ENCODE results near the gene IGF2BP2.
A peak's percentile ranks its signal among the peaks of the same experiment; 100 is the strongest.

IGF2BP2 gene

DNA sequence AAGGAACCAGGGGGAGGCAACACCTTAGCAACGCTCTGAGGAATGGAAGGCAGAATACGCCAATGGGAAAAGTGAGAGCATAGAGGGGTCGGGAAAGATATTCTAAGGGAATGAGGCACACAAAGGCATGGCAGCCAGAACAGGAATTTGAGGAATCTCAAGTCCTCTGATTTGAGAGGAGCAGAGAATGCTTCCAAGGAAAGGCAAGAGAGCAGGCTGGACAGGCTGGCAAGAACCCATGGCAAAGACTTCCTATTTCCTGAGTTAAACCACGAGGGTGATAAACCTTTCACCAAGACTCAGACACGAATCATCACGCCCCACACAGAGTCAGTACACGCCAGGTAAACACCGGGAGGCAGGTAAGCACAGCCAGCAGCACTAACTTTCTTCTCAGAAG is 109.8 kb downstream of the IGF2BP2 start:
- Histone ChIP-seq H3K4ac (ENCODE audit: low read depth, low read length) (no peak overlapping the region), H2BK15ac (replicated peaks; ENCODE audit: low read depth) (no peak overlapping the region), H3K23ac (ENCODE audit: low read length) (no peak overlapping the region), H3K4me3 (ENCODE audit: low read length) (no peak overlapping the region), H2AK5ac (ENCODE audit: low read length) (no peak overlapping the region), H3K79me1 (ENCODE audit: low read length) (peaks cover 39% of the 10 kb centered on the region), H3K27me3 (ENCODE audit: insufficient read depth, low read length, poor library complexity) (no peaks in the 10 kb centered on the region), H2BK120ac (ENCODE audit: low read depth, low read length) (no peak overlapping the region), H3K27ac (ENCODE audit: low read depth, low read length) (peak overlapping the region; percentile 32), H3K18ac (ENCODE audit: low read length) (no peak overlapping the region), H4K5ac (ENCODE audit: low read length) (no peak overlapping the region), H3K79me2 (ENCODE audit: control insufficient read depth, insufficient read depth, low read length) (peaks cover 64% of the 10 kb centered on the region), H4K8ac (ENCODE audit: low read depth, low read length) (no peak overlapping the region), H3K56ac (ENCODE audit: low read length) (no peak overlapping the region), H3K4me1 (ENCODE audit: control insufficient read depth, low read depth, low read length) (peaks cover 17% of the 10 kb centered on the region), H3K9ac (ENCODE audit: low read length) (no peak overlapping the region), H3K4me2 (ENCODE audit: low read length) (no peak overlapping the region), H3K36me3 (ENCODE audit: control insufficient read depth, insufficient read depth, low read length) (no peaks in the 10 kb centered on the region), H2BK5ac (ENCODE audit: low read length) (no peak overlapping the region)
- WGBS (ENCODE audit: extremely low coverage, insufficient coverage, low lambda C conversion rate) = no CpG with 5 or more reads among the region's 8 CpGs
- peak; percentile 93 for DNase-seq

GRCh38 chr3:185714085-185714484 is 110.8 kb downstream of the IGF2BP2 start:
- H3K4me3 ChIP-seq (ENCODE audit: low read length) = no peak overlapping the region
- H4K8ac ChIP-seq (ENCODE audit: low read depth, low read length) = no peak overlapping the region

DNA sequence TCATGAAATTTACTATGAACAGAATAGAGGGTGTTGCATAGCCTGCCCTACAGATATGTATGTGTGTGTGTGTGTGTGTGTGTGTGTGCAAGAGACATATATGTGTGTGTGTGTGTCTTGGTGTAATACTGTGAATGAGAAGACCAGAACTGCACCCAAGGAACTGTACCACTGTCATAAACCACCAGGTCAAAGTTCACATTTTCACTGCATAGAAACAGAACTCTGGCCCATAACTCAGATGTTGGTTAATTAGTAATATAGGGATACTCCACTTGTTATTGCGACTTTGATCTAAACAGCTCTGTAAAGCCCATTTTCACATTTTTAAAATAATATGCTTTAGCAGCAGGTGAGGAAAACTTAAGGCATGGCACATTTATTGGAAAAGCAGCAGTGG is 111.8 kb downstream of the IGF2BP2 start:
- no peak overlapping the region for H2BK15ac ChIP-seq (replicated peaks; ENCODE audit: low read depth)
- H3K9ac ChIP-seq (ENCODE audit: low read length) = no peak overlapping the region
- H3K4me1 ChIP-seq (ENCODE audit: control insufficient read depth, low read depth, low read length) = peaks cover 17% of the 10 kb centered on the region
- no peak overlapping the region for H2AK5ac ChIP-seq (ENCODE audit: low read length)
- no peak overlapping the region for H3K56ac ChIP-seq (ENCODE audit: low read length)
- no peak overlapping the region for H3K18ac ChIP-seq (ENCODE audit: low read length)
- no peak overlapping the region for H3K4ac ChIP-seq (ENCODE audit: low read depth, low read length)
- peaks cover 44% of the 10 kb centered on the region for H3K79me1 ChIP-seq (ENCODE audit: low read length)
- no peak overlapping the region for H4K8ac ChIP-seq (ENCODE audit: low read depth, low read length)
- no peak overlapping the region for H3K4me2 ChIP-seq (ENCODE audit: low read length)
- no peak overlapping the region for H3K23ac ChIP-seq (ENCODE audit: low read length)
- WGBS (ENCODE audit: extremely low coverage, insufficient coverage, low lambda C conversion rate) = no CpG with 5 or more reads among the region's 1 CpG
- no peak for DNase-seq
- no peak overlapping the region for H4K5ac ChIP-seq (ENCODE audit: low read length)
- no peak overlapping the region for H2BK120ac ChIP-seq (ENCODE audit: low read depth, low read length)
- no peak overlapping the region for H3K4me3 ChIP-seq (ENCODE audit: low read length)
- H3K79me2 ChIP-seq (ENCODE audit: control insufficient read depth, insufficient read depth, low read length) = peaks cover 64% of the 10 kb centered on the region
- no peaks in the 10 kb centered on the region for H3K36me3 ChIP-seq (ENCODE audit: control insufficient read depth, insufficient read depth, low read length)
- H3K27ac ChIP-seq (ENCODE audit: low read depth, low read length) = no peak overlapping the region
- H3K27me3 ChIP-seq (ENCODE audit: insufficient read depth, low read length, poor library complexity) = no peaks in the 10 kb centered on the region
- no peak overlapping the region for H2BK5ac ChIP-seq (ENCODE audit: low read length)

More at GRCh38 chr3:185714085-185714484, 110.8 kb downstream of the IGF2BP2 start:
- no peaks in the 10 kb centered on the region for H3K36me3 ChIP-seq (ENCODE audit: control insufficient read depth, insufficient read depth, low read length)
- H3K4me1 ChIP-seq (ENCODE audit: control insufficient read depth, low read depth, low read length) = peaks cover 17% of the 10 kb centered on the region
- H3K4me2 ChIP-seq (ENCODE audit: low read length) = no peak overlapping the region
- H3K56ac ChIP-seq (ENCODE audit: low read length) = no peak overlapping the region
- no CpG with 5 or more reads among the region's 2 CpGs for WGBS (ENCODE audit: extremely low coverage, insufficient coverage, low lambda C conversion rate)
- no peak overlapping the region for H2BK120ac ChIP-seq (ENCODE audit: low read depth, low read length)
- H3K27me3 ChIP-seq (ENCODE audit: insufficient read depth, low read length, poor library complexity) = no peaks in the 10 kb centered on the region
- H3K79me2 ChIP-seq (ENCODE audit: control insufficient read depth, insufficient read depth, low read length) = peaks cover 64% of the 10 kb centered on the region
- H3K27ac ChIP-seq (ENCODE audit: low read depth, low read length) = no peak overlapping the region
- no peak overlapping the region for H3K18ac ChIP-seq (ENCODE audit: low read length)
- H3K23ac ChIP-seq (ENCODE audit: low read length) = no peak overlapping the region
- H2AK5ac ChIP-seq (ENCODE audit: low read length) = no peak overlapping the region
- no peak overlapping the region for H2BK15ac ChIP-seq (replicated peaks; ENCODE audit: low read depth)
- H3K4ac ChIP-seq (ENCODE audit: low read depth, low read length) = no peak overlapping the region
- no peak overlapping the region for H3K9ac ChIP-seq (ENCODE audit: low read length)
- no peak overlapping the region for H4K5ac ChIP-seq (ENCODE audit: low read length)
- peaks cover 42% of the 10 kb centered on the region for H3K79me1 ChIP-seq (ENCODE audit: low read length)
- H2BK5ac ChIP-seq (ENCODE audit: low read length) = no peak overlapping the region
- no peak for DNase-seq

DNA sequence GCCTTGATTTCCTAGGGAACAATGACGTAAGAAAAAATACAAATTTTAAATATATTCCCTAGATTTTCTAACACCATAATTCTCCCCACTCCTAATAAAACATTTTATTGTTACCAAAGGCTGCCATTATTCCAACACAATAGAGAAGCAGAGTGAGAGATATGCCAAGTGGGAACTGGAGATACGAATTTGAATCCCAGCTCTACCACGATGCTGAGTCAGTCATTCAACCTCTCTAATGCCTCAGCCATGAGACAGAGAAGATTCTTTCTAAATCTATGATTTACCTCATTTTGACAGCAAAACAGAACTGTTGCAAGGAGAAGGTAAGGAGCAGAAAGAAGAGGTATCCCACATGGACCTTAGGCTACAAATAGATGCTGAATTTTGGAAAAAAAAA is 112.5 kb downstream of the IGF2BP2 start:
- WGBS (ENCODE audit: extremely low coverage, insufficient coverage, low lambda C conversion rate) = no CpG with 5 or more reads among the region's 3 CpGs
- peaks cover 43% of the 10 kb centered on the region for H3K79me1 ChIP-seq (ENCODE audit: low read length)

GRCh38 chr3:185711255-185711870 is 113.5 kb downstream of the IGF2BP2 start:
- H3K4me1 ChIP-seq (ENCODE audit: control insufficient read depth, low read depth, low read length) = peaks cover 9% of the 10 kb centered on the region
- H3K79me2 ChIP-seq (ENCODE audit: control insufficient read depth, insufficient read depth, low read length) = peaks cover 53% of the 10 kb centered on the region
- WGBS (ENCODE audit: extremely low coverage, insufficient coverage, low lambda C conversion rate) = no CpG with 5 or more reads among the region's 8 CpGs

More for the DNA sequence above, 112.5 kb downstream of the IGF2BP2 start:
- Histone ChIP-seq H3K9ac (ENCODE audit: low read length) (no peak overlapping the region), H3K4me2 (ENCODE audit: low read length) (no peak overlapping the region), H2BK15ac (replicated peaks; ENCODE audit: low read depth) (no peak overlapping the region), H3K79me2 (ENCODE audit: control insufficient read depth, insufficient read depth, low read length) (peaks cover 62% of the 10 kb centered on the region), H3K56ac (ENCODE audit: low read length) (no peak overlapping the region), H3K18ac (ENCODE audit: low read length) (no peak overlapping the region), H3K23ac (ENCODE audit: low read length) (no peak overlapping the region), H2BK120ac (ENCODE audit: low read depth, low read length) (no peak overlapping the region), H3K36me3 (ENCODE audit: control insufficient read depth, insufficient read depth, low read length) (no peaks in the 10 kb centered on the region), H3K4me3 (ENCODE audit: low read length) (no peak overlapping the region), H4K5ac (ENCODE audit: low read length) (no peak overlapping the region), H4K8ac (ENCODE audit: low read depth, low read length) (no peak overlapping the region), H3K4me1 (ENCODE audit: control insufficient read depth, low read depth, low read length) (peaks cover 17% of the 10 kb centered on the region), H3K4ac (ENCODE audit: low read depth, low read length) (no peak overlapping the region), H2AK5ac (ENCODE audit: low read length) (no peak overlapping the region), H3K27me3 (ENCODE audit: insufficient read depth, low read length, poor library complexity) (no peaks in the 10 kb centered on the region), H3K27ac (ENCODE audit: low read depth, low read length) (no peak overlapping the region), H2BK5ac (ENCODE audit: low read length) (no peak overlapping the region)
- DNase-seq = no peak

More at GRCh38 chr3:185711255-185711870, 113.5 kb downstream of the IGF2BP2 start:
- H3K56ac ChIP-seq (ENCODE audit: low read length) = no peak overlapping the region
- H4K8ac ChIP-seq (ENCODE audit: low read depth, low read length) = no peak overlapping the region
- no peak overlapping the region for H2BK5ac ChIP-seq (ENCODE audit: low read length)
- H3K4me2 ChIP-seq (ENCODE audit: low read length) = no peak overlapping the region
- no peak overlapping the region for H3K27ac ChIP-seq (ENCODE audit: low read depth, low read length)
- H3K23ac ChIP-seq (ENCODE audit: low read length) = no peak overlapping the region
- no peaks in the 10 kb centered on the region for H3K36me3 ChIP-seq (ENCODE audit: control insufficient read depth, insufficient read depth, low read length)
- no peak overlapping the region for H3K4me3 ChIP-seq (ENCODE audit: low read length)
- no peak for DNase-seq
- H3K9ac ChIP-seq (ENCODE audit: low read length) = no peak overlapping the region
- H3K4ac ChIP-seq (ENCODE audit: low read depth, low read length) = no peak overlapping the region
- no peaks in the 10 kb centered on the region for H3K27me3 ChIP-seq (ENCODE audit: insufficient read depth, low read length, poor library complexity)
- no peak overlapping the region for H4K5ac ChIP-seq (ENCODE audit: low read length)
- H2BK120ac ChIP-seq (ENCODE audit: low read depth, low read length) = no peak overlapping the region
- H3K79me1 ChIP-seq (ENCODE audit: low read length) = peaks cover 35% of the 10 kb centered on the region
- H3K18ac ChIP-seq (ENCODE audit: low read length) = no peak overlapping the region
- no peak overlapping the region for H2AK5ac ChIP-seq (ENCODE audit: low read length)
- H2BK15ac ChIP-seq (replicated peaks; ENCODE audit: low read depth) = no peak overlapping the region
